T47D (cell line): ENCODE data around the gene CNTN6.

Experiments
- DNase-seq, 2 experiments: peaks; one replicate each; pipeline versions ENCODE4 v3.0.0 to v3.0.0-alpha.2; 2011 to 2012; ENCODE audit warnings: low read depth in 1 of 2, low spot score in 1 of 2
- JUND ChIP-seq: IDR thresholded peaks from 2 replicates; pipeline ENCODE4 v1.6.1; 2012; ENCODE audit warnings: low read depth
- in situ Hi-C: cut with HindIII; loops from 2 replicates; pipeline ENCODE4 v1.10.0; 2016; ENCODE audit warnings: low sequenced_read_pairs, low pct_unique_long_range_greater_than_20kb

CNTN6 gene

GRCh38 chr3:1262246-1262645 lies 169.4 kb downstream of the CNTN6 start:
- TF ChIP-seq JUND: no peak
- in situ Hi-C loops: no loop called here
- DNase-seq: no peak

- no peak for TF ChIP-seq JUND
- in situ Hi-C loops: no loop called here
- DNase-seq: no peak
Measured at GRCh38 chr3:1263121-1263520, 170.3 kb downstream of the CNTN6 start.

- no peak for DNase-seq
- no peak for TF ChIP-seq JUND
- in situ Hi-C loops: no loop called here
Measured at GRCh38 chr3:1269808-1270207, 177.0 kb downstream of the CNTN6 start.

DNA sequence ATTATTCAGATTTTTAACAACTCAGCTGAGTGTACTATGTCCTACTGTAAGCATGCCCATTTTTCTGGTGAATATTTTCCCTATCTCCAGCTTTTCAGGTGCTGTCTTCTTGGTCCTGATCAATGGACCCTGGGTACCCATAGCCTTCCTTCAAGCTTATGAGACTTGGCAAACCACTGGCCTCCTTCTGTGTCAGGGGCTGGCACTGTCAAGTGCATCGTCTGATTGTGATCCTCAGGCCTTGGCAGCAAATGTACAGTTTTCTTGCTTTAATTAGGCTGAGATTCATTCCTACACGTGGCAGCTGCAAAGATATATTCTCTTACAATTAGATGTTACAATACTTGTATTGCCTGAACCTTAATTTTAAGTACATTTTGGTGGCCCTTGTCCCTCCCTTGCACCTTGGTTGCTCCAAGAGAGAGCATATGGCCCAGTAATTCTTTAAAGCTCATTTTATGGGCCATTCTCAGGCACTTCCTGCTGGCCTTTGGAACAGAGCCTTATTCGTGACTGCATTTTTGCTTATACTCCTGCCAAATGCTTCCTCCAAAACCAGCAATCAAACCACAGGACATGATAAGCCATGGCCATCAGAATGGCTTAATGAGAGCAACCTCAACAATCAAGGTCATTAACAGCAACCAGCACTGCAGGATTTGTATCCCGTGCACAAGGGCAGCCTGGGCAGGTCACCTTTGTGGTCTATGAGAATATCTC lies 179.9 kb downstream of the CNTN6 start:
- no peak for TF ChIP-seq JUND
- DNase-seq: no peak
- in situ Hi-C loops: no loop called here

DNA sequence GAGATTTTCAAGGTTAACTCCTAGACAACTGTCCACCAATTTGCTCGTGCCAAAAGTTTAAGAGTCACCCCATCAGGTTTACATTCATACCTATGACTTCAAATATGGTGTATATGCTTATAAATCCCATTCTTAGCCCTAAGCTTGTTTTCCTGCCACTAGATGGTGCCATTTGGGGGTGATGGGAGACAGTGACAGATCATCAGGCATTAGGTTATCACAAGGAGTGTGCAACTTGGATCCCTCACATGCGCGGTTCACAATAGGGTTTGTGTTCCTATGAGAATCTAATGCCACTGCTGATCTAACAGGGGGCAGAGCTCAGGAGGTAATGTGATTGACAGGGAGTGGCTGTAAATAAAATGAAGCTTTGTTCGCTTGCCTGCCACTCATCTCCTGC lies 182.7 kb downstream of the CNTN6 start:
- no peak for TF ChIP-seq JUND
- DNase-seq: peak in 1 of 2 experiments; percentile 57
- in situ Hi-C loops: no loop called here

- in situ Hi-C loops: no loop called here
- TF ChIP-seq JUND: no peak
- DNase-seq: no peak
Measured at GRCh38 chr3:1287815-1288214, 195.0 kb downstream of the CNTN6 start.

DNA sequence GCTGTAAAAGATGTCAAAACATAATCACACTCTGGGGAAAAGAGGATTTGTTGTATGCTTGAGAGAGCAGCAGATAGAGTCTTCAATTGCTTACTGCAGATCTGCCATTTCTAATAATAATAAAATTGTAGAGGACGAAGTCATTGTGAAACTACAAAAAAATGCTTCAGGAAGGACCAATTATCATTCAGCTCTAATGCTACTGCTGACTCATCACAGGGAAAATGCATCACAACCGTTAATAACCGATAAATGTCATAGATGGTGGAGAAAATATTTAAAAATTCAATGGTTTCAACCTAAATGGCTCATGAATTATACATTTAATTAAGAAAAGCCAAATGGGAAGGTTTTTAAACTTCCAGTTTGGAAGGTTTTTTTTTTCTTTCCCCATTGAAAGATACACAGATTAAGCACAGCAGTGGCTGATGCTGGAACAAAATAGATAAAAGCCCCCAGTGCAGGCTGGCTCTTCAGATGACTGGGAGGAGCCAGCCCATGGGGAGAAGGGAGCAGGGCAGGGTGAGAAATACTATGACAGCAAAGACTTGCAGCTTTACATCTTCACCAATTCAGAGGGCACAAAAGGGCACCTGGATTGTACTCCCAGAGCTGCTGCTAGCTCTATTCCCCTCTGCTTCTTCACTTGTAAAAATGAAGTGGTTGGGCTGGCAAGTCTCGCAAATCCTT lies 196.1 kb downstream of the CNTN6 start:
- in situ Hi-C loops: no loop called here
- DNase-seq: no peak
- no peak for TF ChIP-seq JUND

DNA sequence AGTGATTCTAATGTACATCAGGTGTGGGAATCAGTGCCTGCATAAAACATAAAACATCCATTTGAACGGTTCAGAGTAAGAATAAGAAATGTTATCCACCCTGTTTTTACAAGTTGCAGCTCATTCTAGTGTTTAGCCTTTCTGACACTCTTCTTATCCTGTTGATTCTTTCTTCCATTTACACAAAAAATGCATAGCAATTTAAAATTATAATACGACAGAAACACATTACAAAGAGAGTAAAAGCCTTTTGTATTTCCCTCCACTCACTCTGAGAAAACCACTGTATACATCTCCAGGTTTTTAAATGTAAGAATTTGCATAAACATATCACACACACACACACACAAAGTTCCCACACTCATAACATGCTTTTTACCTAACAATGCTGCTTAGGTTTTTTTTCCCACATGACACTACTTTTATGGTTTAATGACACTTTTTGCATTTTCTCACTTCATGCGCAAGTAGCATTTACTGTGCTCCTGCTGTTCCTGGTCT lies 199.8 kb downstream of the CNTN6 start:
- in situ Hi-C loops: no loop called here
- no peak for TF ChIP-seq JUND
- DNase-seq: no peak

GRCh38 chr3:1294586-1294985 lies 201.8 kb downstream of the CNTN6 start:
- in situ Hi-C loops: no loop called here
- no peak for DNase-seq
- TF ChIP-seq JUND: no peak

GRCh38 chr3:1318296-1319005 lies 225.6 kb downstream of the CNTN6 start:
- DNase-seq: no peak
- no peak for TF ChIP-seq JUND
- in situ Hi-C loops: no loop called here

DNA sequence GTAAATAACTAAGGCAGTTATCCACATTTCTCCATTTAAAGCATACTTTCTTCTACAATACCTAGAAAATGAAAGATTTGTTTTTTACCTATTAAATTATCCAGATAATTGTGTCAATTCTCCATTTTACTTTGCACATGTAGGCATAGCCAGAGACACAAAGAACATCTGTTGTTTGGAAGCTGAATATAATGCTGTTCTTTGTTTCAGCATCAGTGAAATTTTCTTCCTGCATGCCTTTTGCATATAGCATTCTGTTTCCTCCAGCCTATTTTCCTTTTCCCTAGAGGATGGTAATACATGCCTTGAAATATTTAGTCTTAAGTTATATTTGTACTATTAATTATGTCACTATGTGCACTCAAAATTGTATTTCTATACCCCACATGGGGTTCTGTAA lies 233.7 kb downstream of the CNTN6 start:
- in situ Hi-C loops: no loop called here
- DNase-seq: no peak
- no peak for TF ChIP-seq JUND

DNA sequence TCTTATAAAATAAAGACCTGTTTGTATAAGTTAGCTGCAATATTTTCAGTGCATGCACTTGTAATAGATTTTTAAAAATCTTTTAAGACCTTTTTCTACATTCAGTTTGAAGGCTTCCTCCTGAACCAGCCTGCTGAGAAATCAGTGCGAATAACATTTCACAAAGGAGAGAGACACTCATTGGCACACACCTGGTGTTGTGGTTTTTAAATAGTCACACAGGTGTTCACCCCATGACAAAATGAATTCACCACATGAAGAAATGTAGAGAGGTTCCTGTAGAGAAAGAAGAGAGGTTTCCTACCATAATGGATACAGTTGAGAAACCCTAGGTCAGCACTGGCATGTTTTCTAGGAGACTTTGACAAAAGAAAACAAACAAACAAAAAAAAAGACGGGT lies 237.3 kb downstream of the CNTN6 start:
- no peak for TF ChIP-seq JUND
- DNase-seq: no peak
- in situ Hi-C loops: no loop called here

- in situ Hi-C loops: no loop called here
Measured at GRCh38 chr3:1346386-1346785, 253.6 kb downstream of the CNTN6 start.

More at GRCh38 chr3:1346386-1346785, 253.6 kb downstream of the CNTN6 start:
- no peak for TF ChIP-seq JUND
- DNase-seq: no peak
